ENCODE data around the gene SPEM2. TPM values are rescaled to one million over a fixed set of nuclear protein-coding genes. Genes with fewer than 3 reads are reported as not detected.

SPEM2 gene
- total RNA-seq, 1 donor from 2014 or later, result not detected

DNA sequence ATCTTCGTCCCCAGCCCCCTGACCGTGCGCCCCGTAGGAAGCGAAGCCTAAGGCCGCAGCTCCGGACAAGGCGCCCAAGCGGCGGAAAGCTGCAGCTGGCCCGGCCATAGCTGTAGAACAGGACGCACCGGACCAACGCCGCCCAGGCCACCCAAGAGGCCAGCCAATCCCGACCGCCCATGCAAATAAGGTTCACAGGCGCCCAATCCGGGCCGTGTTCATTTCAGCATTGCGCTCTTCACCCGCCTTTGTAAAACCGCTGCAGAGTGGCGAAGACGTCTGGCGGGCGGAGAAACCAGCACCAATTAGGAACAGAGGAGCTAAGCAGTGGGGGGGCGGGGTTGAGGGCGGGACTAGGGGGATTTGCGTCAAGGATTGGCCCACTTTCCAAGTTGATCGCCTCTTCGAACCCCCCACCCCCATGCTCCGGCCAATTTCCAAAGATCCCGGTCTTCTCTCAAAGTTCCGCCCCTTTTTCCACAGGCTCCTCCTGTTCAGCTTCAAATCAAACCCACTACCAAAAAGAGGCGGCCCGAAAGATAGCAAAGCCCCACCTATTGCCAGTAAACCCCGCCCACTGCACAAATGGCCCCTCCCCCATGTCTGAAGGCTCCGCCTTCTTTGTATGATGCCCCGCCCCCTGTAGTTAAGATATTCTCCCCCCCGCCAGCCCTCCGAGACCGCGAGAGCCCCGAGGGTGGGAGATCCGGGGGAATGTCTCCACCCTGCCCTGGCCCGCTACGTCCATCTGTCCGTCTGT, 21.3 kb upstream of the SPEM2 start, which contains the start of gene TMEM256:
Gene TMEM256, minus strand, starts transcription at position 121 of the 760 bp plus-strand sequence. Its CDS starts 13 bp downstream, at position 108.
- DNase-seq (ENCODE audit: low spot score), result peak; percentile 100

- DNase-seq (ENCODE audit: low spot score), result peak; percentile 68
These were observed 20.6 kb upstream of the SPEM2 start for GRCh38 chr17:7404737-7405349.

DNA sequence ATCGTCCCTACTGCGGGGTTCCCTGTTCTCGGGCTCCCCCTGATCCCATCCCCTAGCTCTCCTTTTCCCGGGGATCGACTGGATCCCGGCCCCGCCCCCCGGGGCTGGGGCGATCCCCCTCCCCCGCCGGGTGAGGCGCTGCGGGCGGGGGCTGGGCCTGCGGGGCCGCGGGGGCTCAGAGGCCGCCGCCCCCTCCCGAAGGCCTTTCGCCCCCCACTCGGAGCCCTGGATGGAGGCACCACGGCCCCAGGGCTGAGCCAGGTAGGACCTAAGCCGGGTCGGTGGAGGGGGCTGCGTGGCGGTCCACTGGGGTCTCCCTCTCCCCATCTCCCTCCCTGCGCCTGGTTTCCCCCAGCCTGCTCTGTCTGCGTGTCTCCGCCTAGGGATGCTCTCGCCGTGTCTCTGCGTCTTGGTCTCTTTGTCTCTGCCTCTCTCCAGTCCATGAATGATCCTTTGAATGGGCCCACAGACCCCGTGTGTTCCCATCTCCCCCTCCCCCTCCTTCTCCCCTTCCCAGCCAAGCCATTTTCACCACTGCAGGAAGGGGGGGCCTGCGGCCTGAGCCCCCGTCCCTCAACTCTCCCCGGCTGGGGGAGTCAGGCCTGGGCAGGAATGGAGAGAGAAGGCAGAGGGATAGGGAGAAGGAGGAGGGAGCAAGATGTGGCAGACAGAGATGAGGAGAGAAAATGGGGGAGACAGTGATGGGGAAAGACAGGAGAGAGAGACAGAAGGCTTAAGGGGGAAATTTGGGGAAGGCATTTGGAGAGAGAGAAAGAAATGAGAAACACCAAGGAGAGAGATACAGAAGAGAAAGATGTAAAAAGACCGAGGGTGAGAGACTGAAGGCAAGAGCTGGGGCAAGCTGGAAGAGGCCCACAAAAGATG, 19.8 kb upstream of the SPEM2 start:
- DNase-seq (ENCODE audit: low spot score), result peak; percentile 44

GRCh38 chr17:7406235-7406825, 19.1 kb upstream of the SPEM2 start:
- no peak for DNase-seq (ENCODE audit: low spot score)

GRCh38 chr17:7407082-7407481, 18.3 kb upstream of the SPEM2 start:
- DNase-seq (ENCODE audit: low spot score), result no peak

GRCh38 chr17:7407485-7408251, 17.7 kb upstream of the SPEM2 start, which contains the start of gene NLGN2:
TSS of gene NLGN2 (plus strand) at chr17:7407845. CDS start at chr17:7408256, 411 bp downstream.
- DNase-seq (ENCODE audit: low spot score), result no peak

GRCh38 chr17:7408252-7408727, 17.1 kb upstream of the SPEM2 start:
- no peak for DNase-seq (ENCODE audit: low spot score)

DNA sequence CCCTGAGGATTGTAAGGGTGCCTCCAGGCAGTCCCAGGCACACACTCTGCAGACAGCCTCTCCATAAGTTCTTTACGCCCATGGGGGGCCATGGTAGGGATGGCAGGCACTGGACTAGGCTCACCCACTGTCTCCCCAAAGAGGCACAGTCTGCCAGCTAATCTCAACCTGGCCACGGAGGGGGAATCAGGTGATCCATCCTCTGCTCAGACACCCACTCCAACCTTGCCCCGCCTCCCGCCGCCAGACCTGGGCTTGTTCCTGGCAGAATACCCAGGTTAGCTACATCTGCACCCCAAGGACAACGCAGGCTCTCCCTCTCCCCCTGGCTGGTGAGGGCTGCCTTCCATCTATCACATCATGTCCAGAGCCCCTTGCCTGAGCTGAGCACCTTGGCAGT, 16.6 kb upstream of the SPEM2 start:
- DNase-seq (ENCODE audit: low spot score), result no peak

GRCh38 chr17:7409716-7410115, 15.7 kb upstream of the SPEM2 start:
- DNase-seq (ENCODE audit: low spot score), result no peak

DNA sequence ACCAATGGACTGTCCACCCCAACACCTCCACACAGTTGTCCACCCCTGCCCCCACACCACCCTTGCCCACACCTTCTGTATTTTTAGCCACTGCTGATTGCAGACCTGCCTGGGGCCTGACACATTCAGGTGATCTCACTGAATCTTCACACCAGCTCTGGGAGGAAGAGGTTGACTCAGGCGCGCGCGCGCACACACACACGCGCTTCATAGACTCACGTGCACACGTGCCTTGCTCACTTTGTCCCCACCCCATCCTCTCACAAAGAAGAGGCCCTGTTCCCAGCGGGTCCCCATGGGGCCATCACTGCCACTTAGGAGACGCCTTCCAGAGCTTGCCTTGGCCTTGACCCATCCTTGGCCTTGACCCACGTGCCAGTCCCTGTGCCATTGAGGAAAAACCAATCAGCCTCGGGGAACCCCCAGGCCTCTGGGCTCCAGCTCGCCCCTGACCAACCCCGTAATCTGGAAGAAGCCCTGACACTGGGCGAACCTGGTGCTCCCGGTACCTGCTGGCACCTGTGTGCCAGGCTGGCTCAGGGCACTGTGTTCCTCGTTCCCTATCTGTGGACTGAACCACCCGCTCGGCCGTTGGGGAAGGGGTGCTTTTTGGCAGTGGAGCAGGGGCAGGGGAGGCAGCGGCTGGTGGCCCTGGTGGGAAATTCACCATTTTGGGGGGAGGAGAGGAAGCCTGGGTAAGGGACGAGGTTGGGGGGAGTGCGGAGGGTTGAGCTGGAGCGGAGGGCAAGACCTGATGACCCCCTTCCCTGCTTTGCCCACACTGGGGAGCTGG, 14.6 kb upstream of the SPEM2 start:
- no peak for DNase-seq (ENCODE audit: low spot score)

- DNase-seq (ENCODE audit: low spot score), result no peak
These were observed 14.0 kb upstream of the SPEM2 start for GRCh38 chr17:7411427-7411750.

- no peak for DNase-seq (ENCODE audit: low spot score)
These were observed 11.9 kb upstream of the SPEM2 start for GRCh38 chr17:7413346-7413985.

GRCh38 chr17:7414837-7415236, 10.6 kb upstream of the SPEM2 start:
- DNase-seq (ENCODE audit: low spot score), result no peak

- no peak for DNase-seq (ENCODE audit: low spot score)
These were observed 9.6 kb upstream of the SPEM2 start for GRCh38 chr17:7415784-7416183.

GRCh38 chr17:7416323-7416722, 9.1 kb upstream of the SPEM2 start:
- no peak for DNase-seq (ENCODE audit: low spot score)

DNA sequence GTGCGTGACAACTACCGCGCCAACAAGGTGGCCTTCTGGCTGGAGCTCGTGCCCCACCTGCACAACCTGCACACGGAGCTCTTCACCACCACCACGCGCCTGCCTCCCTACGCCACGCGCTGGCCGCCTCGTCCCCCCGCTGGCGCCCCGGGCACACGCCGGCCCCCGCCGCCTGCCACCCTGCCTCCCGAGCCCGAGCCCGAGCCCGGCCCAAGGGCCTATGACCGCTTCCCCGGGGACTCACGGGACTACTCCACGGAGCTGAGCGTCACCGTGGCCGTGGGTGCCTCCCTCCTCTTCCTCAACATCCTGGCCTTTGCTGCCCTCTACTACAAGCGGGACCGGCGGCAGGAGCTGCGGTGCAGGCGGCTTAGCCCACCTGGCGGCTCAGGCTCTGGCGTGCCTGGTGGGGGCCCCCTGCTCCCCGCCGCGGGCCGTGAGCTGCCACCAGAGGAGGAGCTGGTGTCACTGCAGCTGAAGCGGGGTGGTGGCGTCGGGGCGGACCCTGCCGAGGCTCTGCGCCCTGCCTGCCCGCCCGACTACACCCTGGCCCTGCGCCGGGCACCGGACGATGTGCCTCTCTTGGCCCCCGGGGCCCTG, 8.3 kb upstream of the SPEM2 start:
- DNase-seq (ENCODE audit: low spot score), result no peak

DNA sequence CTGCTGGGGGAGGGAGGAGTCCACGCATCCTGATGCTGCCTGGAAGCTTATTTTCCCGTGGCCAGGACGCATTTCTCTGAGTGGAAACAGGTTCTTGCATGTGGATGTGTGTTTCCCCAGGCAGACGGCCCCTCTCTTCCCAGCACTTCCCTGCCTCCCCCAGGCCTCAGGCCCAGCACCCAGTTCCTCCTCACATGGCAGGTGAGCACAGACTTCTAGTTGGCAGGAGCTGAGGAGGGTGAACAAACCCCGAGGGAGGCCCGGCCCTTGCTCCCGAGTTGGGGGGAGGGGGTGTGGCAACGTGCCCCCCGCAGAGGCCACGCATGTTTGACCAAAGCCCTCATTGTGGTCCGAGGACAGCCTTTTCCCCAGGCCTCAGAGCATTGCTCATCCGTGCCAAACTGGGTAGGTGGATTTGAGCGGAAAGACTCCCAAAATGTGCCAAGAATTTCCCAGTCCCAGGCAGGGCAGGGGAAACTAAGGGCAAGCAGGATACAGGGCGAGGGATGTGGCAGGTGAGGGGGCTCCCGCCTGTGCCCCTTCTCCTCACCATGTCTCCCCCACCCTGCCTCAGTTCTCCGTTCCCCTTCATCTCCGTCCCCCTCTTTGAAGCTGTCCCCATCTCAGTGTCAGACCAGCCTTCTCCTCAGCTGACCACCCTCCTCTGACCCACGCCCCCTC, 6.8 kb upstream of the SPEM2 start:
- DNase-seq (ENCODE audit: low spot score), result no peak

DNA sequence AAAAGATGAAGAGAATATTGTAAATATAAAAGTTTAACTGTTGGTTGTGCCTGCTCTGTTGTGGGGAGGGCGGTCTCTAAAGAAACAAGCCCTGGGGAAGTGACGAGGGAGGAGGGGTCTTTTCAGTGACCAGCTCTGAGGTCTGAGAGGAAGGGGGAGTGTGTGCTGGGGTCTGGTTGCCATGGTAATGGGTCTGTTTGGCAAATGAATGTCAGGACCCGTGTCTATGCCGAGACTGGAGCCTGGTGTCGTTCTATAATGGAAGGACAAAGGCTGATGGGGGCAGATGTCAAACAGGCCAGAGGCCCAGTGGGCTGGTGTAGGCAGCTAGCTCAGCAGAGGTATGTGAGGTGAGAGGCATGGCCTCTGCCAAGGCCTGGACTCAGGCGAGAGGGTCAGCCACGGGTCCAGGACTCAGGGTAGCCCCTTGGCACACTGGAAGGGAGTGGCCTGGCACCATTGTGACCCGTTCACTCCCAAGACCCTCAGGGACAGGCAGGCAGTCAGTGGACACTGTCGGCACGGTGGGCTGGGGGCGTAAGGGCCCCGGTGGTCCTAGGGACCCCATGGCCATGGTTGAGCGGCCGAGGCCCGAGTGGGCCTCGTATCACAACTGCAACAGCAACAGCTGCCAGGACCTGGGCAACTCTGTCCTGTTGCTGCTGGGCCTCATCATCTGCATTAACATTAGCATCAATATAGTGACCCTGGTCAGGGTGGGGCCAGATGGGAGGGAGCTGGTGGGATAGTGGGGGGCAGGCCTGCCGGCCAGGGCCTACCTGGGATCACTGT, 5.4 kb upstream of the SPEM2 start, which contains the start of gene SPEM1:
Gene SPEM1, plus strand, starts transcription at position 506 of the 792 bp plus-strand sequence. Its CDS starts 61 bp downstream, at position 567.
- no peak for DNase-seq (ENCODE audit: low spot score)
